Endothelial cell (in vitro differentiated cells): ENCODE results near the gene DISP3. TPM values are rescaled to one million over a fixed set of nuclear protein-coding genes. Genes with fewer than 3 reads are reported as not detected.
A peak's percentile ranks its signal among the peaks of the same experiment; 100 is the strongest.

Experiments used
- DNase-seq: peaks from one replicate; pipeline ENCODE4 v3.0.0; 2021; ENCODE audit warnings: low spot score
- H3K27ac Mint-ChIP-seq: one replicate; pipeline ENCODE4 v1.8.0; 2021; ENCODE audit warnings: mixed read lengths, inconsistent platforms; ENCODE audit not compliant: unreplicated experiment
- H3K27me3 Mint-ChIP-seq: one replicate; pipeline ENCODE4 v1.8.0; 2021; ENCODE audit warnings: mild to moderate bottlenecking, moderate library complexity, mixed read lengths, inconsistent platforms; ENCODE audit not compliant: unreplicated experiment
- H3K36me3 Mint-ChIP-seq: one replicate; pipeline ENCODE4 v1.8.0; 2021; ENCODE audit warnings: mild to moderate bottlenecking, low read depth, mixed read lengths, inconsistent platforms; ENCODE audit not compliant: unreplicated experiment
- H3K4me1 Mint-ChIP-seq: one replicate; pipeline ENCODE4 v1.8.0; 2021; ENCODE audit warnings: mild to moderate bottlenecking, mixed read lengths, inconsistent platforms; ENCODE audit not compliant: unreplicated experiment
- H3K4me3 Mint-ChIP-seq: one replicate; pipeline ENCODE4 v1.8.0; 2021; ENCODE audit warnings: mild to moderate bottlenecking, mixed read lengths, inconsistent platforms; ENCODE audit not compliant: unreplicated experiment
- H3K9me3 Mint-ChIP-seq: one replicate; pipeline ENCODE4 v1.8.0; 2021; ENCODE audit warnings: mixed read lengths, inconsistent platforms; ENCODE audit not compliant: unreplicated experiment
- CTCF ChIP-seq: fragments of 200-600 bp; sonication (generic); IDR thresholded peaks from one replicate; pipeline ENCODE4 v1.5.0; 2021; ENCODE audit warnings: antibody characterized with exemption; ENCODE audit not compliant: unreplicated experiment
- total RNA-seq: library from RNA; stranded (reverse); fragmentation: NEBNext Ultra II Directional; extraction: Animal tissue kit (Norgen Biotek cat#: 25700); gene quantifications from one replicate; pipeline ENCODE4 v1.2.1, GENCODE V29; 2021; ENCODE audit not compliant: unreplicated experiment

DISP3 gene
- total RNA-seq, 1 donor from 2014 or later: 1.6 TPM

- H3K36me3 Mint-ChIP-seq: peaks cover 3% of the 10 kb centered on the region
- H3K27me3 Mint-ChIP-seq: peaks cover 2% of the 10 kb centered on the region
- H3K4me1 Mint-ChIP-seq: peaks cover 4% of the 10 kb centered on the region
- H3K9me3 Mint-ChIP-seq: no peaks in the 10 kb centered on the region
- H3K4me3 Mint-ChIP-seq: no peak overlapping the region
- TF ChIP-seq CTCF: no peak
- no peak overlapping the region for H3K27ac Mint-ChIP-seq
- no peak for DNase-seq
Observed at GRCh38 chr1:11496551-11497080, 17.7 kb downstream of the DISP3 start.

- Mint-ChIP-seq H3K36me3 (peaks cover 6% of the 10 kb centered on the region), H3K4me1 (peaks cover 4% of the 10 kb centered on the region), H3K27ac (no peak overlapping the region), H3K27me3 (peaks cover 3% of the 10 kb centered on the region), H3K4me3 (no peak overlapping the region), H3K9me3 (no peaks in the 10 kb centered on the region)
- no peak for TF ChIP-seq CTCF
- DNase-seq: no peak
Observed at GRCh38 chr1:11498956-11499594, 20.1 kb downstream of the DISP3 start.

- H3K4me3 Mint-ChIP-seq: peak overlapping the region; percentile 35
- H3K27me3 Mint-ChIP-seq: peaks cover 3% of the 10 kb centered on the region
- peaks cover 4% of the 10 kb centered on the region for H3K4me1 Mint-ChIP-seq
- H3K36me3 Mint-ChIP-seq: peaks cover 10% of the 10 kb centered on the region
- H3K9me3 Mint-ChIP-seq: no peaks in the 10 kb centered on the region
- no peak overlapping the region for H3K27ac Mint-ChIP-seq
- no peak for TF ChIP-seq CTCF
- DNase-seq: no peak
Observed at GRCh38 chr1:11499601-11500331, 20.8 kb downstream of the DISP3 start.

- DNase-seq: no peak
- no peak for TF ChIP-seq CTCF
- no peak overlapping the region for H3K27ac Mint-ChIP-seq
- peaks cover 3% of the 10 kb centered on the region for H3K27me3 Mint-ChIP-seq
- peaks cover 4% of the 10 kb centered on the region for H3K4me1 Mint-ChIP-seq
- no peak overlapping the region for H3K4me3 Mint-ChIP-seq
- no peaks in the 10 kb centered on the region for H3K9me3 Mint-ChIP-seq
- H3K36me3 Mint-ChIP-seq: peaks cover 10% of the 10 kb centered on the region
Observed at GRCh38 chr1:11500881-11501280, 21.9 kb downstream of the DISP3 start.

GRCh38 chr1:11501491-11501897, 22.5 kb downstream of the DISP3 start:
- H3K27ac Mint-ChIP-seq: no peak overlapping the region
- TF ChIP-seq CTCF: no peak
- no peaks in the 10 kb centered on the region for H3K9me3 Mint-ChIP-seq
- peaks cover 3% of the 10 kb centered on the region for H3K27me3 Mint-ChIP-seq
- H3K4me1 Mint-ChIP-seq: peaks cover 4% of the 10 kb centered on the region
- peaks cover 15% of the 10 kb centered on the region for H3K36me3 Mint-ChIP-seq
- no peak overlapping the region for H3K4me3 Mint-ChIP-seq
- no peak for DNase-seq
